Gastroesophageal sphincter (tissue), 4 donors: ENCODE results near the gene DACH1. TPM values are rescaled to one million over a fixed set of nuclear protein-coding genes. Genes with fewer than 3 reads are reported as not detected.

Experiments used
- ATAC-seq: fragments of 150-250 bp; one replicate; pipeline ENCODE4 v1.9.1; 2016; ENCODE audit warnings: mild to moderate bottlenecking, moderate library complexity
- H3K27ac ChIP-seq, 4 donors: fragments of 200-600 bp; sonication (generic) in 3 of 4; 1 replicate in 3 of 4; 2 replicates in 1 of 4; pipeline ENCODE4 v1.5.1; 2016 to 2019
- H3K27me3 ChIP-seq: fragments of 200-600 bp; sonication (generic); one replicate; pipeline ENCODE4 v1.5.1; 2019
- H3K36me3 ChIP-seq, 2 donors: fragments of 200-600 bp; sonication (generic); one replicate each; pipeline ENCODE4 v1.5.1; 2019; ENCODE audit warnings: control low read depth in 1 of 2
- H3K4me1 ChIP-seq, 3 donors: fragments of 200-600 bp; sonication (generic); 1 replicate in 2 of 3; 2 replicates in 1 of 3; pipeline ENCODE4 v1.5.1; 2016 to 2019; ENCODE audit warnings: control low read depth in 2 of 3
- H3K4me3 ChIP-seq, 2 donors: fragments of 200-600 bp; sonication (generic); one replicate each; pipeline ENCODE4 v1.5.1; 2019; ENCODE audit warnings: mild to moderate bottlenecking in 1 of 2, moderate library complexity in 1 of 2
- H3K9me3 ChIP-seq, 3 donors: fragments of 200-600 bp; sonication (generic); one replicate each; pipeline ENCODE4 v1.5.1; 2017 to 2019; ENCODE audit warnings: control low read depth in 2 of 3
- CTCF ChIP-seq, 4 experiments: fragments of 200-600 bp in 2 of 4; fragments of 450-650 bp in 2 of 4; sonication (generic) in 1 of 4; IDR thresholded peaks; one replicate each; pipeline ENCODE4 v1.5.1; 2017 to 2019; ENCODE audit warnings: antibody characterized with exemption in 4 of 4, mild to moderate bottlenecking in 2 of 4, moderate library complexity in 2 of 4
- EP300 ChIP-seq: sonication (generic); formaldehyde crosslinking; IDR thresholded peaks from one replicate; pipeline ENCODE4 v1.6.1; 2017; ENCODE audit warnings: antibody characterized with exemption, mild to moderate bottlenecking
- POLR2A ChIP-seq, 2 donors: fragments of 450-650 bp; IDR thresholded peaks; one replicate each; pipeline ENCODE4 v1.6.1; 2017; ENCODE audit warnings: antibody characterized with exemption in 2 of 2, mild to moderate bottlenecking in 2 of 2, moderate library complexity in 1 of 2
- POLR2AphosphoS5 ChIP-seq: sonication (generic); formaldehyde crosslinking; IDR thresholded peaks from one replicate; pipeline ENCODE4 v1.6.1; 2017; ENCODE audit warnings: antibody characterized with exemption
- WGBS, 2 donors: methylation state at CpG; one replicate each; pipeline ENCODE4 v1.1.5; 2018; ENCODE audit warnings: low coverage in 1 of 2; 5-methylcytosine and 5-hydroxymethylcytosine counted together
- total RNA-seq, 4 donors: library from RNA; depleted of rRNA; stranded (reverse); fragments of >200 nt; gene quantifications; one replicate each; pipeline ENCODE4 v1.1.0, GENCODE V29; 2016

DACH1 gene
- total RNA-seq, 4 donors from 2014 or later: 1.1 to 2.1 (median 1.7) TPM

- Histone ChIP-seq H3K27me3 (no peaks in the 10 kb centered on the region), H3K27ac (no peak overlapping the region), H3K4me3 (no peak overlapping the region), H3K9me3 (no peaks in the 10 kb centered on the region), H3K36me3 (no peaks in the 10 kb centered on the region), H3K4me1 (no peaks in the 10 kb centered on the region)
- TF ChIP-seq CTCF (IDR thresholded peaks at IDR 0.05) (no peak), EP300 (no peak)
- no peak for ATAC-seq
These were observed 248.8 kb downstream of the DACH1 start for GRCh38 chr13:71618159-71618558.

GRCh38 chr13:71617265-71617664 is 249.7 kb downstream of the DACH1 start:
- H3K27me3 ChIP-seq: no peaks in the 10 kb centered on the region
- no peaks in the 10 kb centered on the region for H3K4me1 ChIP-seq
- ATAC-seq: no peak
- WGBS, 2 donors: 68 to 69% methylated on average over 1 of the region's 1 CpG
- no peaks in the 10 kb centered on the region for H3K9me3 ChIP-seq
- no peak overlapping the region for H3K27ac ChIP-seq
- H3K36me3 ChIP-seq: no peaks in the 10 kb centered on the region
- TF ChIP-seq EP300 (no peak), POLR2A (IDR thresholded peaks at IDR 0.05) (no peak), CTCF (IDR thresholded peaks at IDR 0.05) (no peak), POLR2AphosphoS5 (no peak)
- H3K4me3 ChIP-seq: no peak overlapping the region

- Histone ChIP-seq H3K36me3 (no peaks in the 10 kb centered on the region), H3K27me3 (no peaks in the 10 kb centered on the region), H3K27ac (no peak overlapping the region), H3K9me3 (no peaks in the 10 kb centered on the region), H3K4me3 (no peak overlapping the region), H3K4me1 (no peaks in the 10 kb centered on the region)
- 39 to 53% methylated on average over 6 of the region's 6 CpGs for WGBS, 2 donors
- no peak for ATAC-seq
- TF ChIP-seq POLR2A (IDR thresholded peaks at IDR 0.05) (no peak), EP300 (no peak), CTCF (IDR thresholded peaks at IDR 0.05) (no peak), POLR2AphosphoS5 (no peak)
These were observed 253.8 kb downstream of the DACH1 start for GRCh38 chr13:71613066-71613745.

- no peak for TF ChIP-seq CTCF (IDR thresholded peaks at IDR 0.05)
- 58 to 64% methylated on average over 3 of the region's 3 CpGs for WGBS, 2 donors
- ATAC-seq: no peak
These were observed 255.7 kb downstream of the DACH1 start for GRCh38 chr13:71611292-71611691.

GRCh38 chr13:71610876-71611275 is 256.1 kb downstream of the DACH1 start:
- H3K27me3 ChIP-seq: no peaks in the 10 kb centered on the region
- no peaks in the 10 kb centered on the region for H3K4me1 ChIP-seq
- ATAC-seq: no peak
- H3K4me3 ChIP-seq: no peak overlapping the region
- 33 to 43% methylated on average over 5 of the region's 5 CpGs for WGBS, 2 donors
- H3K9me3 ChIP-seq: no peaks in the 10 kb centered on the region
- TF ChIP-seq EP300 (no peak), POLR2A (IDR thresholded peaks at IDR 0.05) (no peak), CTCF (IDR thresholded peaks at IDR 0.05) (no peak), POLR2AphosphoS5 (no peak)
- no peak overlapping the region for H3K27ac ChIP-seq
- no peaks in the 10 kb centered on the region for H3K36me3 ChIP-seq

More at GRCh38 chr13:71611292-71611691, 255.7 kb downstream of the DACH1 start:
- H3K36me3 ChIP-seq: no peaks in the 10 kb centered on the region
- H3K4me3 ChIP-seq: no peak overlapping the region
- no peaks in the 10 kb centered on the region for H3K4me1 ChIP-seq
- H3K9me3 ChIP-seq: no peaks in the 10 kb centered on the region
- no peak overlapping the region for H3K27ac ChIP-seq
- H3K27me3 ChIP-seq: no peaks in the 10 kb centered on the region
